Gastroesophageal sphincter (tissue), 4 donors: ENCODE measurements around the gene FRZB. TPM values are rescaled to one million over a fixed set of nuclear protein-coding genes. Genes with fewer than 3 reads are reported as not detected.

Experiments
- ATAC-seq: fragments of 150-250 bp; one replicate; pipeline ENCODE4 v1.9.1; 2016; ENCODE audit warnings: mild to moderate bottlenecking, moderate library complexity
- H3K27ac ChIP-seq, 4 donors: fragments of 200-600 bp; sonication (generic) in 3 of 4; 1 replicate in 3 of 4; 2 replicates in 1 of 4; pipeline ENCODE4 v1.5.1; 2016 to 2019
- H3K27me3 ChIP-seq: fragments of 200-600 bp; sonication (generic); one replicate; pipeline ENCODE4 v1.5.1; 2019
- H3K36me3 ChIP-seq, 2 donors: fragments of 200-600 bp; sonication (generic); one replicate each; pipeline ENCODE4 v1.5.1; 2019; ENCODE audit warnings: control low read depth in 1 of 2
- H3K4me1 ChIP-seq, 3 donors: fragments of 200-600 bp; sonication (generic); 1 replicate in 2 of 3; 2 replicates in 1 of 3; pipeline ENCODE4 v1.5.1; 2016 to 2019; ENCODE audit warnings: control low read depth in 2 of 3
- H3K4me3 ChIP-seq, 2 donors: fragments of 200-600 bp; sonication (generic); one replicate each; pipeline ENCODE4 v1.5.1; 2019; ENCODE audit warnings: mild to moderate bottlenecking in 1 of 2, moderate library complexity in 1 of 2
- H3K9me3 ChIP-seq, 3 donors: fragments of 200-600 bp; sonication (generic); one replicate each; pipeline ENCODE4 v1.5.1; 2017 to 2019; ENCODE audit warnings: control low read depth in 2 of 3
- EP300 ChIP-seq: sonication (generic); formaldehyde crosslinking; IDR thresholded peaks from one replicate; pipeline ENCODE4 v1.6.1; 2017; ENCODE audit warnings: antibody characterized with exemption, mild to moderate bottlenecking
- POLR2A ChIP-seq, 2 donors: fragments of 450-650 bp; IDR thresholded peaks; one replicate each; pipeline ENCODE4 v1.6.1; 2017; ENCODE audit warnings: antibody characterized with exemption in 2 of 2, mild to moderate bottlenecking in 2 of 2, moderate library complexity in 1 of 2
- POLR2AphosphoS5 ChIP-seq: sonication (generic); formaldehyde crosslinking; IDR thresholded peaks from one replicate; pipeline ENCODE4 v1.6.1; 2017; ENCODE audit warnings: antibody characterized with exemption
- WGBS, 2 donors: methylation state at CpG; one replicate each; pipeline ENCODE4 v1.1.5; 2018; ENCODE audit warnings: low coverage in 1 of 2; 5-methylcytosine and 5-hydroxymethylcytosine counted together
- total RNA-seq, 4 donors: library from RNA; depleted of rRNA; stranded (reverse); fragments of >200 nt; gene quantifications; one replicate each; pipeline ENCODE4 v1.1.0, GENCODE V29; 2016
- TF ChIP-seq, protein P1 (sequence below), 4 experiments: fragments of 200-600 bp in 2 of 4; fragments of 450-650 bp in 2 of 4; sonication (generic) in 1 of 4; IDR thresholded peaks; one replicate each; pipeline ENCODE4 v1.5.1; 2017 to 2019; ENCODE audit warnings: antibody characterized with exemption in 4 of 4, mild to moderate bottlenecking in 2 of 4, moderate library complexity in 2 of 4

Gene FRZB
- total RNA-seq, 4 donors from 2014 or later: 8.5 to 88.4 (median 18.6) TPM

DNA sequence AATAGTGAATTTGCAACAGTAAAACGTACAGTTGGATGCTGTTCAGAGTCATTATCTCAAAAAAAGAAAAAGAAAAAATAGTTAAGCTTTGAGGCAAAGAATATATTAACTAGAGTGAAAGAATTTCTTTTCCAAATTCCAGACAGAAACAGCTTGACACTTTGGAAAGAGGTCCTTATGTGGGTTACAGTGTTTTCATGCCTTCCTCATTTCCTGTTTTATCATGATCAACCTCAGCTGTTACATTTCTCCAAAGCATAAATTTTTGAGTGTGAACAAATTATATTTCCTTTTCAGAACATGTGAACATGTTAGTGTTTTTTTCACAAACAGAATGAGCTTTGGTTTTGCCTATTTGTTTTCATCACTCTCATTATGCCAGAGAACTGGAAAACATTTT is 13.6 kb downstream of the FRZB start:
- no peak overlapping the region for H3K4me3 ChIP-seq
- H3K27me3 ChIP-seq: no peaks in the 10 kb centered on the region
- peaks cover 0 to 3% of the 10 kb centered on the region in 2 donors for H3K36me3 ChIP-seq
- no peak for ATAC-seq
- H3K9me3 ChIP-seq: no peaks in the 10 kb centered on the region
- no peak for TF ChIP-seq POLR2AphosphoS5
- TF ChIP-seq, protein P1, sequence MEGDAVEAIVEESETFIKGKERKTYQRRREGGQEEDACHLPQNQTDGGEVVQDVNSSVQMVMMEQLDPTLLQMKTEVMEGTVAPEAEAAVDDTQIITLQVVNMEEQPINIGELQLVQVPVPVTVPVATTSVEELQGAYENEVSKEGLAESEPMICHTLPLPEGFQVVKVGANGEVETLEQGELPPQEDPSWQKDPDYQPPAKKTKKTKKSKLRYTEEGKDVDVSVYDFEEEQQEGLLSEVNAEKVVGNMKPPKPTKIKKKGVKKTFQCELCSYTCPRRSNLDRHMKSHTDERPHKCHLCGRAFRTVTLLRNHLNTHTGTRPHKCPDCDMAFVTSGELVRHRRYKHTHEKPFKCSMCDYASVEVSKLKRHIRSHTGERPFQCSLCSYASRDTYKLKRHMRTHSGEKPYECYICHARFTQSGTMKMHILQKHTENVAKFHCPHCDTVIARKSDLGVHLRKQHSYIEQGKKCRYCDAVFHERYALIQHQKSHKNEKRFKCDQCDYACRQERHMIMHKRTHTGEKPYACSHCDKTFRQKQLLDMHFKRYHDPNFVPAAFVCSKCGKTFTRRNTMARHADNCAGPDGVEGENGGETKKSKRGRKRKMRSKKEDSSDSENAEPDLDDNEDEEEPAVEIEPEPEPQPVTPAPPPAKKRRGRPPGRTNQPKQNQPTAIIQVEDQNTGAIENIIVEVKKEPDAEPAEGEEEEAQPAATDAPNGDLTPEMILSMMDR (IDR thresholded peaks at IDR 0.05): no peak
- TF ChIP-seq EP300: no peak
- no peak for TF ChIP-seq POLR2A (IDR thresholded peaks at IDR 0.05)
- H3K4me1 ChIP-seq: peaks cover 0 to 14% (median 3%) of the 10 kb centered on the region in 3 donors
- no peak overlapping the region for H3K27ac ChIP-seq
- WGBS, 2 donors: 28 to 50% methylated on average over 1 of the region's 1 CpG

DNA sequence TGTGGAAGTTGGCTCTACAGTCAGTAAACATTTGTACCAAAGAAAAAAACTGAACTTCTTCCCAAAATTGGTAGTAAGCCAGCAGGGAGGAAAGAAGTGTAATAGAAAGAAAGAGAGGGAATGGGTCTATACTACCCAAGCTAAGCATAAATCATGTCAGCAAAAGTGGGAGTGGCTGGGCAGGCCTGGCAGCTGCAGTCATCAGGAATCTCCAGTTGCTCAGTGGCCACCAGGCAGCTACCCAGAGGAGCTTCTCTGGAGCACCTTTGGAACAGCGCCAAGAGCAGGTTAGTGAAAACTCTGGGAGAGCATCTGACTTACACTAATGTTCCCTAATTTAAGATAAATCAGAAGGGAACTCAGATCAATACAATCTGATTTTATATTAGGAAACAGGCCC is 14.3 kb downstream of the FRZB start:
- Histone ChIP-seq H3K4me3 (no peak overlapping the region), H3K4me1 (peaks cover 0 to 14% (median 3%) of the 10 kb centered on the region in 3 donors), H3K27ac (no peak overlapping the region), H3K9me3 (no peaks in the 10 kb centered on the region), H3K27me3 (no peaks in the 10 kb centered on the region), H3K36me3 (no peaks in the 10 kb centered on the region)
- 78 to 86% methylated on average over 1 of the region's 1 CpG for WGBS, 2 donors
- TF ChIP-seq POLR2A (IDR thresholded peaks at IDR 0.05): no peak
- TF ChIP-seq POLR2AphosphoS5: no peak
- no peak for TF ChIP-seq EP300
- TF ChIP-seq, protein P1 (IDR thresholded peaks at IDR 0.05): no peak
- ATAC-seq: no peak

DNA sequence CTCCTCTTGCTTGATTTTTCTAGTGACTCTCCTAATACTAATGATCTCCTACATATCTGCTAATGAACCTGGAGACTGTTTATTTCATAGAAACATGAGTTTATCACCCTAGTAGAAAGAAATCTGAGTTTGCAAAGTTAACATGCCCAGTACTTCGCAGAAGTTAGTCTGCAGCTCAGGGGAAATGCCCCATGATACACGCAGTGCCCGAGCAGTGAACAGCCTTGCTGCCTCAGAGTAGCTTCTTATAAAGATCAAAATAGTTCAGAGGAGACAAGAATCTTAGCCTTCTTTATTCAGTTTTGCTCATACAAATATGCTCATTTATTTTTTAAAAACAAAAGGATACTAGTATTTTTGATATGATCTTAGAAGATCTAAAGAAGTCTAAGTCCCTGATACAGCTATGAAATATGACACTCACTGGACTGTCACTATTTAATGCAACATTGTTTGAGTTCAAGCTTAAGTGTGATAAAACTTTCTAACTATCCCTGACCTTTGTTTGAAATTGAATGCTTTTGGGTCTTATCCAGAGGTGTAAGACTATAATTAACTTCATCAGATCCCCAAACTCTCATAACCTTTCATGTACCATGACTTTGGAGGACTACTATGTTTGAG is 20.5 kb downstream of the FRZB start:
- Histone ChIP-seq H3K4me1 (peaks cover 0 to 25% (median 3%) of the 10 kb centered on the region in 3 donors), H3K27ac (peak overlapping the region in 2 of 4 donors; percentile 13 to 29), H3K4me3 (no peak overlapping the region), H3K36me3 (no peaks in the 10 kb centered on the region), H3K9me3 (no peaks in the 10 kb centered on the region), H3K27me3 (no peaks in the 10 kb centered on the region)
- ATAC-seq: no peak
- TF ChIP-seq POLR2A (IDR thresholded peaks at IDR 0.05) (no peak), POLR2AphosphoS5 (no peak), EP300 (no peak)
- TF ChIP-seq, protein P1 (IDR thresholded peaks at IDR 0.05): no peak
- 33 to 54% methylated on average over 3 of the region's 3 CpGs for WGBS, 2 donors

DNA sequence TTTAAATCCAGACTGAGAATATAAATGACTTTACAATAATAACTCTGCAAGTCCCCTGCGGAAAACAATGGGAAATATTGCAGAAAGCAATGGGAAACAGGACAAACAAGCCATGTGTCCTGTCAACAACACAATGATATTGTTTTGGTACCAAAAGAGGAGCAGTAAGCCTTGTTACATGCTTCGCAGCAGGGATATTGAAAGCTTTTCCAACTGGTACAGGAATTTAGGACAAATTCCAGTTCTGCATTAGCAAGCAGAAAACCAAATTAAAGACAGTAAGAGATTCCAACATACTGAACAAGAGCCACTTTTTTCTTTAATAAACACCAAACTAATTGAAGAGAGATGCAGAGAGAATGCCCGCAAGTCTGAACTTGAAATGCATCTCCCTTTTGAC is 30.0 kb downstream of the FRZB start:
- peaks cover 0 to 18% (median 0%) of the 10 kb centered on the region in 3 donors for H3K4me1 ChIP-seq
- H3K36me3 ChIP-seq: no peaks in the 10 kb centered on the region
- H3K4me3 ChIP-seq: no peak overlapping the region
- no peaks in the 10 kb centered on the region for H3K27me3 ChIP-seq
- H3K9me3 ChIP-seq: no peaks in the 10 kb centered on the region
- ATAC-seq: no peak
- WGBS, 2 donors: 55 to 87% methylated on average over 2 to 3 of the region's 3 CpGs
- no peak overlapping the region for H3K27ac ChIP-seq
- TF ChIP-seq POLR2A (IDR thresholded peaks at IDR 0.05) (no peak), POLR2AphosphoS5 (no peak), EP300 (no peak)
- TF ChIP-seq, protein P1 (IDR thresholded peaks at IDR 0.05): no peak

DNA sequence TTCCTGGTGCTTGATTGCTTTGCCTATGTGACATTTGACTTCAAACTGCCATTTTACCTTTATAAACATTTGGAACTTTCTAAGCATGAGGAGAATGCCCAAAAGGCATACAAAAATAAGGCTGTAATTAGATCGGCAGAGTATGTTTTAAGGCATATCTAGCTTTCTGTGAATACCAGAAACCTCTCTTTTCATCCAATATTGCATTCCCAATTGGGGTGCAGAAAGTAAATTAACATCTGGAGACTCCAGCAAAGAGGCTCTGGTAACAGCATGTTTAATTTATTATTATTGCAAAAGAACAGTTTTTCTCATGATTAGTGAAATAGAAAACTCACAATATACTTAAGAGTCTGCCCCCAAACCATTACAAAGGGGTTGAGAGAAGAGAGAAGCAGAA is 32.1 kb downstream of the FRZB start:
- Histone ChIP-seq H3K4me3 (no peak overlapping the region), H3K4me1 (peaks cover 0 to 8% (median 0%) of the 10 kb centered on the region in 3 donors), H3K27ac (no peak overlapping the region), H3K27me3 (no peaks in the 10 kb centered on the region), H3K9me3 (no peaks in the 10 kb centered on the region), H3K36me3 (no peaks in the 10 kb centered on the region)
- WGBS, 2 donors: 55 to 58% methylated on average over 1 of the region's 1 CpG
- TF ChIP-seq POLR2AphosphoS5 (no peak), EP300 (no peak)
- no peak for ATAC-seq
